Sciatic nerve (tissue), 2 donors: Measurements from ENCODE around the gene NRXN2. TPM values are rescaled to one million over a fixed set of nuclear protein-coding genes. Genes with fewer than 3 reads are reported as not detected.

Experiments used
- ATAC-seq: fragments of 200-7000 bp; cut with Tn5 transposase; one replicate; pipeline ENCODE4 v1.9.1; 2020; ENCODE audit warnings: mild to moderate bottlenecking, moderate library complexity
- DNase-seq: peaks from one replicate; pipeline ENCODE4 v3.0.0-alpha.2; 2020; ENCODE audit warnings: low spot score
- intact Hi-C: fragments of 100-400 bp; cut with DNase I; formaldehyde crosslinking; loops from one replicate; pipeline ENCODE4 v1.14.2; 2022
- total RNA-seq: library from RNA; stranded (reverse); fragmentation: NEBNext Ultra II Directional; extraction: Animal tissue kit (Norgen Biotek cat#: 25700); gene quantifications from one replicate; pipeline ENCODE4 v1.2.1, GENCODE V29; 2021
- donor health status: DM: no; HTN: no; CAD: no.
- donor health status: DM: no; HTN: no; CAD: no.

Gene NRXN2
- total RNA-seq, 1 donor from 2014 or later = 13.7 TPM

GRCh38 chr11:64726867-64727530, 4.0 kb upstream of the NRXN2 start:
- ATAC-seq (no peak), DNase-seq (no peak)
- intact Hi-C loops = loop anchor here (10.0 kb wide), 1 partner anchor 162 kb away; no protein-coding TSS in a partner anchor

GRCh38 chr11:64726211-64726641, 3.2 kb upstream of the NRXN2 start:
- no peak for DNase-seq
- intact Hi-C loops = loop anchor here (10.0 kb wide), 1 partner anchor 161 kb away; no protein-coding TSS in a partner anchor
- no peak for ATAC-seq

- intact Hi-C loops = loop anchor here (10.0 kb wide), 1 partner anchor 160 kb away; no protein-coding TSS in a partner anchor
- no peak for DNase-seq
- ATAC-seq = no peak
Observed at GRCh38 chr11:64724863-64725532, 2.0 kb upstream of the NRXN2 start.

GRCh38 chr11:64723907-64724862, 1.2 kb upstream of the NRXN2 start:
- intact Hi-C loops = loop anchor here (10.0 kb wide), 1 partner anchor 159 kb away; no protein-coding TSS in a partner anchor
- no peak for ATAC-seq
- DNase-seq = peak; percentile 52

- ATAC-seq (no peak), DNase-seq (no peak)
Observed at GRCh38 chr11:64722141-64723065, 594 bp downstream of the NRXN2 start.

GRCh38 chr11:64721359-64721699, 1.7 kb downstream of the NRXN2 start:
- intact Hi-C loops = loop anchor here (10.0 kb wide), 1 partner anchor 157 kb away; no protein-coding TSS in a partner anchor
- DNase-seq (no peak), ATAC-seq (no peak)

More at GRCh38 chr11:64722141-64723065, 594 bp downstream of the NRXN2 start:
- intact Hi-C loops = loop anchor here (10.0 kb wide), 1 partner anchor 158 kb away; no protein-coding TSS in a partner anchor

- no peak for ATAC-seq
- intact Hi-C loops = loop anchor here (10.0 kb wide), 1 partner anchor 156 kb away; no protein-coding TSS in a partner anchor
- DNase-seq = no peak
Observed at GRCh38 chr11:64720640-64721358, 2.2 kb downstream of the NRXN2 start.

- intact Hi-C loops = loop anchor here (10.0 kb wide), 1 partner anchor 155 kb away; no protein-coding TSS in a partner anchor
- ATAC-seq (no peak), DNase-seq (no peak)
Observed at GRCh38 chr11:64720167-64720566, 2.8 kb downstream of the NRXN2 start.

- ATAC-seq (no peak), DNase-seq (no peak)
- intact Hi-C loops = no loop called here
Observed at GRCh38 chr11:64719406-64719805, 3.6 kb downstream of the NRXN2 start.

GRCh38 chr11:64718780-64719124, 4.2 kb downstream of the NRXN2 start:
- intact Hi-C loops = no loop called here
- DNase-seq = no peak
- no peak for ATAC-seq

- intact Hi-C loops = no loop called here
- DNase-seq (no peak), ATAC-seq (no peak)
Observed at GRCh38 chr11:64718084-64718779, 4.8 kb downstream of the NRXN2 start.

- intact Hi-C loops = no loop called here
- no peak for DNase-seq
- no peak for ATAC-seq
Observed at GRCh38 chr11:64717268-64717578, 5.8 kb downstream of the NRXN2 start.

- DNase-seq = no peak
- intact Hi-C loops = no loop called here
Observed at GRCh38 chr11:64716473-64717267, 6.3 kb downstream of the NRXN2 start.

GRCh38 chr11:64715756-64716472, 7.1 kb downstream of the NRXN2 start:
- DNase-seq (no peak), ATAC-seq (no peak)
- intact Hi-C loops = no loop called here

More at GRCh38 chr11:64716473-64717267, 6.3 kb downstream of the NRXN2 start:
- no peak for ATAC-seq

- no peak for ATAC-seq
- DNase-seq = no peak
- intact Hi-C loops = no loop called here
Observed at GRCh38 chr11:64715110-64715509, 7.9 kb downstream of the NRXN2 start.

GRCh38 chr11:64714666-64715065, 8.3 kb downstream of the NRXN2 start:
- ATAC-seq = no peak
- intact Hi-C loops = no loop called here
- no peak for DNase-seq
